Thymus (tissue), 11 donors: ENCODE results near the gene RCBTB1. TPM values are rescaled to one million over a fixed set of nuclear protein-coding genes. Genes with fewer than 3 reads are reported as not detected.

Experiments
- DNase-seq, 9 donors: peaks; one replicate each; pipeline ENCODE4 v3.0.0-alpha.2; 2013; ENCODE audit warnings: low spot score in 9 of 9, low read depth in 6 of 9, missing footprints in 1 of 9
- H3K27ac ChIP-seq, 2 donors: one replicate each; pipeline ENCODE4 v1.5.1; 2013; ENCODE audit warnings: control low read depth in 1 of 2, low read depth in 1 of 2, low read length in 1 of 2, mild to moderate bottlenecking in 1 of 2, moderate library complexity in 1 of 2
- H3K27me3 ChIP-seq, 2 donors: one replicate each; pipeline ENCODE4 v1.5.1; 2013; ENCODE audit warnings: low read length in 1 of 2; ENCODE audit not compliant: control insufficient read depth in 2 of 2, insufficient read depth in 1 of 2
- H3K36me3 ChIP-seq, 2 donors: one replicate each; pipeline ENCODE4 v1.5.1; 2013; ENCODE audit warnings: low read length in 1 of 2, mild to moderate bottlenecking in 1 of 2, moderate library complexity in 1 of 2; ENCODE audit not compliant: control insufficient read depth in 2 of 2, insufficient read depth in 2 of 2
- H3K4me1 ChIP-seq, 2 donors: one replicate each; pipeline ENCODE4 v1.5.1; 2013; ENCODE audit warnings: low read length in 2 of 2; ENCODE audit not compliant: control insufficient read depth in 2 of 2, insufficient read depth in 2 of 2
- H3K4me3 ChIP-seq, 2 donors: one replicate each; pipeline ENCODE4 v1.5.1; 2013; ENCODE audit warnings: low read length in 2 of 2, control low read depth in 1 of 2, mild to moderate bottlenecking in 1 of 2
- H3K9me3 ChIP-seq, 2 donors: one replicate each; pipeline ENCODE4 v1.5.1; 2013; ENCODE audit warnings: low read length in 1 of 2, mild to moderate bottlenecking in 1 of 2; ENCODE audit not compliant: control insufficient read depth in 2 of 2, insufficient read depth in 1 of 2
- WGBS: extraction: QIAGEN DNeasy Blood & Tissue Kit; methylation state at CpG from one replicate; pipeline ENCODE4 v1.1.7; 2013; 5-methylcytosine and 5-hydroxymethylcytosine counted together
- polyA plus RNA-seq: library from polyadenylated mRNA; stranded (reverse); fragments of 200-250 nt; gene quantifications from one replicate; pipeline ENCODE4 v1.2.3, GENCODE V29; 2013
- total RNA-seq: library from RNA; stranded (reverse); fragments of 120-200 nt; gene quantifications from one replicate; pipeline ENCODE4 v1.2.4, GENCODE V29; 2013
- donor health status: healthy.

RCBTB1 gene
- total and polyA plus RNA-seq, 2 donors, result 15.3 to 34.7 TPM

DNA sequence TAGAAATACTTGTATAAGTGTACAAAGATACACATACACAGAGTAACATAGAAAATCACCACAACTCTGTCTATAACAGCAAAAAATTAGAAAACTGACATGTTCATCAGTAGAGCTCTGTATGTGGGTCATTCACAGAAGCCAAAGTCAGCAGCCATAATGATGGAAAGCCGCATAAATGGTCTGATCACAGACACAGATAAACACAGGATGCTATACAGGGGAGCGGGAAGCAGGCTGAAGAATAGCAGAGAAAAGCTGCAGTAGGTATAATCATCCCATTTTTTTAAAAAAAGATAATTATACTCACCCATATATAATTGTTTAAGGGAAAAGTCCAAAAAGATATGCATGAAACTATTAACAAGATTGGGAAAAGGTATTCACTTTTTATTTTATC is 31.5 kb downstream of the RCBTB1 start:
- Histone ChIP-seq H3K27me3 (no peaks in the 10 kb centered on the region), H3K36me3 (peaks cover 50 to 54% of the 10 kb centered on the region in 2 donors), H3K27ac (no peak overlapping the region), H3K4me1 (no peaks in the 10 kb centered on the region), H3K4me3 (no peak overlapping the region), H3K9me3 (no peaks in the 10 kb centered on the region)
- no peak for DNase-seq
- 96% methylated on average over 2 of the region's 2 CpGs for WGBS

DNA sequence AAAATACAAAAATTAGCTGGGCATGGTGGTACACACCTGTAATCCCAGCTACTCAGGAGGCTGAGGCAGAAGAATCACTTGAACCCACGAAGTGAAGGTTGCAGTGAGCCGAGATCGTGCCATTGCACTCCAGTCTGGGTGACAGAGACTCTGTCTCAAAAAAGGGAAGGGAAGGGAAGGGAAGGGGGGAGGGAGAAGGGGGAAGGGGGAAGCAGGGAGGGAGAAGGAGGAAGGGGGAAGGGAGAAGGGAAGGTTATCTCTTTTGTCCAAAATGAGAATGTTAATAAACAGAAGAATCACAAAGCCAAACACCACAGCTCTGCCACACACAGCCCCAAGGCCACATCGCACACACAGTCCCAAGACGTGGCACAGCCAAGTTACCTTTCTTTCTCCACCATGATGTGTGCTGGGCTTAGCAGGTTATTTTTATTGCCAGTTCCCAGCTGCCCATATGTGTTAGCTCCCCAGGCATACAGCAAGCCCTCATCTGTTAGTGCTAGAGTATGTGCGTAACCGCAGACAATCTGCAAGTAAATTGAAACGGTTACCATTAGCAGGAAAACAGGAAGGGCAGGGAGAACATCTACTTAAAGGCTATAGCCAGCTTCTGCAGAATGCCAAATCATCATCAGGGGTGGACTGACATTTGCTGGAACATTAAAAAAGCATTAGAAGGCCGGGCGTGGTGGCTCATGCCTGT is 34.3 kb downstream of the RCBTB1 start:
- no peaks in the 10 kb centered on the region for H3K27me3 ChIP-seq
- WGBS, result 42% methylated on average over 10 of the region's 10 CpGs
- H3K4me3 ChIP-seq, result no peak overlapping the region
- no peak for DNase-seq
- H3K27ac ChIP-seq, result no peak overlapping the region
- peaks cover 55 to 57% of the 10 kb centered on the region in 2 donors for H3K36me3 ChIP-seq
- no peaks in the 10 kb centered on the region for H3K4me1 ChIP-seq
- H3K9me3 ChIP-seq, result no peaks in the 10 kb centered on the region

DNA sequence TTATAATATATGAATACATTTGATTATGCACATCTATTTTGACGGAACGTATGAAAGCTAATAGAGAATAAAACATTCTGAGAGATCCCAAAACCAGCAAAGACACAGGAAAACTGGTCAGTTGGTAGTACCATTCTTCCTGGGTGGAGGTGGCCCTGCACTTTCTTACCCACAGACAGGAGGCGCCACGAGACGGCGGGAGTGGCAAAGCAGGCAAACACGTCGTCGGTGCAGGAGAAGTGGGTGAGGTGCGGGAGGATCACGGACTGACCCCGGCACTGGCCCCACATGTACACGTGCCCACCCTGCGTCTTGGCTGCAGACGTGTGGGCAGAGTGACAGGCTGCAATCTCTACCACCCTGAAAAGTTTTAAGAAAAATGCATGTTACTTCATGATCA is 36.1 kb downstream of the RCBTB1 start:
- DNase-seq, result no peak
- 91% methylated on average over 15 of the region's 15 CpGs for WGBS
- H3K4me3 ChIP-seq, result no peak overlapping the region
- H3K9me3 ChIP-seq, result no peaks in the 10 kb centered on the region
- no peaks in the 10 kb centered on the region for H3K4me1 ChIP-seq
- H3K36me3 ChIP-seq, result peaks cover 51% of the 10 kb centered on the region in 2 donors
- H3K27me3 ChIP-seq, result no peaks in the 10 kb centered on the region
- no peak overlapping the region for H3K27ac ChIP-seq

DNA sequence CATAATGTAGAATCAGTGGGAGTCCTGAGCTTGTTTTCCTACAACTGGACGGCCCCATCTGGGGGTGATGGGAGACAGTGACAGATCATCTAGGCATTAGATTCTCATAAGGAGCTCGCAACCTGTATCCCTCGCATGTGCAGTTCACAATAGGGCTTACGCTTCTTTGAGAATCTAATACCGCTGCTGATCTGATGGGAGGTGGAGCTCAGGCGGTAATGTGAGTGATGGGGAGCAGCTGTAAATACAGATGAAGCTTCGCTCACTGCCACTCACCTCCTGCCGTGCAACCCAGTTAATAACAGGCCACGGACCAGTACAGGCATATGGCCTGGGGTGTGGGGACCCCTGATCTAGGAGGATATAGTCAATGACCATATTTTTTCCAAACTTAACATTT is 38.8 kb downstream of the RCBTB1 start:
- no peak for DNase-seq
- Histone ChIP-seq H3K27ac (no peak overlapping the region), H3K4me1 (no peaks in the 10 kb centered on the region), H3K4me3 (no peak overlapping the region), H3K27me3 (no peaks in the 10 kb centered on the region), H3K36me3 (peaks cover 34 to 43% of the 10 kb centered on the region in 2 donors), H3K9me3 (no peaks in the 10 kb centered on the region)
- 96% methylated on average over 9 of the region's 9 CpGs for WGBS

DNA sequence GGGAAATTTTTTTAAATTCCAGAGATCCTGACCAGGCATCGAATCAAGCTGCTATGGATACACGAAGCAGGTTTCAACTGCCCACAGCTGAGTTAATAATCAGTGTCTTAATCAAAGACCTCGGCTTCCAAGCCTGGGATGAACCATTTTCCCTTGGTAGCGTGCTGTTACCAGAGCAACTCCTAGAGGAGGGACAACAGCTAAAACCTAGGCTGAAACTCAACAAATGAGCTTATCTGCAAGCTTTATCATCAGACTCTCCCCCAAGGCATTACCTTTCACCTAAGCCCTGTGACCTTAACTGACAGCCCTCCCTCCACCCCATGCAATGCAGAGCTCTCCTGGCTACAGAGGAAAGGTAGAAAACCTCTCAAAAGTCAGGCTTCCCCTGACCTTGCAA is 39.7 kb downstream of the RCBTB1 start:
- Histone ChIP-seq H3K27ac (no peak overlapping the region), H3K27me3 (no peaks in the 10 kb centered on the region), H3K36me3 (peaks cover 29 to 41% of the 10 kb centered on the region in 2 donors), H3K9me3 (no peaks in the 10 kb centered on the region), H3K4me1 (peaks cover 0 to under 1% of the 10 kb centered on the region in 2 donors), H3K4me3 (no peak overlapping the region)
- WGBS, result 98% methylated on average over 4 of the region's 4 CpGs
- no peak for DNase-seq

DNA sequence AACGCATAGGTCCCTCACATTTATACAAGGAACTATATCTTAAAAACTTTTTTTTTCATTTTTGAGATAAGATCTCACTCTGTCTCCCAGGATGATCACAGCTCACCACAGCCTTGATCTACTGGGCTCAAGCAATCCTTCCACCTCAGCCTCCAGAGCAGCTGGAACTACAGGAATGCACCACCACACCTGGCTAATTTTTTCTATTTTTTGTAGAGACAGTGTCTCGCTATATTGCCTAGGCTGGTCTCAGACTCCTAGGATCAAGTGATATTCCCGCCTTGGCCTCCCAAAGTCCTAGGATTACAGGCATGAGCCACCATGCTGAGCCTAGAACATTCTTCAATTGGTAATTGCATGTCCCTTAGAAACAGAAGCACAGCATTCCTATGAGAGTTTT is 41.7 kb downstream of the RCBTB1 start:
- Histone ChIP-seq H3K36me3 (peaks cover 14 to 31% of the 10 kb centered on the region in 2 donors), H3K27me3 (no peaks in the 10 kb centered on the region), H3K4me1 (peaks cover 5 to 11% of the 10 kb centered on the region in 2 donors), H3K27ac (no peak overlapping the region), H3K4me3 (no peak overlapping the region), H3K9me3 (no peaks in the 10 kb centered on the region)
- WGBS, result 96% methylated on average over 3 of the region's 3 CpGs
- no peak for DNase-seq

DNA sequence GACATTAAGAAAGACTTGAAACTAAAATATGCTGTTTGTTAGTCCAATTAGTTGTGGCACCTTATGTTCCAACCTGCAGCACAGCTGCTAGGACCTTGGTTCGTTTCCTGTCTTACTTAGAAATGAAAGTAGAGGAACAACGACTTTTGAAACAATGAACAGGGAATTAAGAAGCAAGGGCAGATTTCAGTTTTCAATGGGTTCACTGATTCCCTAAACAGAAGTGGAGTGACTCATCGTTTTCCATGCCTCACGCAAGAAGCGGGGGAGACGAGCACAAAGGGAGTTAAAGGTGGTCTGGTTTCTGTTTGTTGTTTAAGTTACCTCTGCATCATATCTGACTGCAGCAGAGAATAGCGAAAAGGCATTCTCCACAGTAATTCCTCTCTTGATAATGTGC is 44.8 kb downstream of the RCBTB1 start:
- peaks cover 5 to 11% of the 10 kb centered on the region in 2 donors for H3K4me1 ChIP-seq
- H3K4me3 ChIP-seq, result peak overlapping the region; percentile 3 to 30
- H3K9me3 ChIP-seq, result no peaks in the 10 kb centered on the region
- peak in 8 of 9 donors; percentile 12 to 66 (median 29) for DNase-seq
- H3K27me3 ChIP-seq, result no peaks in the 10 kb centered on the region
- peaks cover 4 to 15% of the 10 kb centered on the region in 2 donors for H3K36me3 ChIP-seq
- 15% methylated on average over 7 of the region's 7 CpGs for WGBS
- H3K27ac ChIP-seq, result peak overlapping the region; percentile 43 to 47

DNA sequence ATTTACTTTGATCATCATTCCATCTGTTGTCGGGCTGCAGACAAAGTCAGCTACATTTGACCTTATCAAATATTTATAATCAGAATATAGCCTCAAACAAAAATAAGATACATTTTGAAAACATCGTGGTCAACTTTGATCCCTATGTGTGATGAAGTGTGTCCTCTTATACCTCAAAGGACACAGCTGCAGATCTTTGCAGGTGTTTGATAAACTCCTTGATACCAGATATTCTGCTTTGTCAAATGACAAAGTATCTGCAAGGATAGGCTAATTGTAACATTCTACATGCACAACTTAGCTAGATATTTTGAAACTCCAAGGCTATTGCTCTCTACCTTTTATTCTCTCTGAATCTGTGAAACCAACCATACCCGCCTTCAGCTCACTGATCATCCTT is 45.6 kb downstream of the RCBTB1 start:
- no peak for DNase-seq
- 37% methylated on average over 3 of the region's 3 CpGs for whole genome bisulfite sequencing
- Histone ChIP-seq H3K27me3 (no peaks in the 10 kb centered on the region), H3K9me3 (no peaks in the 10 kb centered on the region), H3K4me1 (peaks cover 5 to 11% of the 10 kb centered on the region in 2 donors), H3K4me3 (no peak overlapping the region), H3K27ac (peak overlapping the region in 1 of 2 donors; percentile 47), H3K36me3 (peaks cover 4 to 14% of the 10 kb centered on the region in 2 donors)

DNA sequence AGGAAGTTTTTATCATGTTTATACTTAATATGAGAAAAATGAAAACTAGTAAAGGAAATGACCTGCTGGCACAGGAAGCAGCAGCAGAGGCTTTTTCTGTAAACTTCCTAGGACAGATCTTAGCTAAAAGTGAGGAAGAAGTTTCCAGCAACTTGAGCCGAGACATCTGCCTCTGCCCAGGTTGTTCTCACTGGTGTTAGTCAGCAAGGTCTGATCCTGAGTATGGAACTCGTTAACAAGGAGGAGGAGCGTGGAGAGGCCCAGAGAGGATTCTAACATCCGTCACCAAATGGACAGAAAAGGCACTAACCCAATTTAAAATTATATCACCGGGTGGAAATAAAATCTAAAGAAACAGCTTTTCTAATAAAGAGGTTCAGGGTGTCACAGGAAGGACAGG is 46.0 kb downstream of the RCBTB1 start:
- Histone ChIP-seq H3K27ac (peak overlapping the region in 1 of 2 donors; percentile 52), H3K4me3 (no peak overlapping the region), H3K9me3 (no peaks in the 10 kb centered on the region), H3K36me3 (peaks cover 4 to 11% of the 10 kb centered on the region in 2 donors), H3K27me3 (no peaks in the 10 kb centered on the region), H3K4me1 (peaks cover 5 to 11% of the 10 kb centered on the region in 2 donors)
- no peak for DNase-seq
- WGBS, result 85% methylated on average over 5 of the region's 5 CpGs
